ENCODE measurements around the gene TGFBR1. TPM values are rescaled to one million over a fixed set of nuclear protein-coding genes. Genes with fewer than 3 reads are reported as not detected.

Gene TGFBR1
- total RNA-seq, 3 donors from 2014 or later: 23.7 to 71.6 (median 24.7) TPM

DNA sequence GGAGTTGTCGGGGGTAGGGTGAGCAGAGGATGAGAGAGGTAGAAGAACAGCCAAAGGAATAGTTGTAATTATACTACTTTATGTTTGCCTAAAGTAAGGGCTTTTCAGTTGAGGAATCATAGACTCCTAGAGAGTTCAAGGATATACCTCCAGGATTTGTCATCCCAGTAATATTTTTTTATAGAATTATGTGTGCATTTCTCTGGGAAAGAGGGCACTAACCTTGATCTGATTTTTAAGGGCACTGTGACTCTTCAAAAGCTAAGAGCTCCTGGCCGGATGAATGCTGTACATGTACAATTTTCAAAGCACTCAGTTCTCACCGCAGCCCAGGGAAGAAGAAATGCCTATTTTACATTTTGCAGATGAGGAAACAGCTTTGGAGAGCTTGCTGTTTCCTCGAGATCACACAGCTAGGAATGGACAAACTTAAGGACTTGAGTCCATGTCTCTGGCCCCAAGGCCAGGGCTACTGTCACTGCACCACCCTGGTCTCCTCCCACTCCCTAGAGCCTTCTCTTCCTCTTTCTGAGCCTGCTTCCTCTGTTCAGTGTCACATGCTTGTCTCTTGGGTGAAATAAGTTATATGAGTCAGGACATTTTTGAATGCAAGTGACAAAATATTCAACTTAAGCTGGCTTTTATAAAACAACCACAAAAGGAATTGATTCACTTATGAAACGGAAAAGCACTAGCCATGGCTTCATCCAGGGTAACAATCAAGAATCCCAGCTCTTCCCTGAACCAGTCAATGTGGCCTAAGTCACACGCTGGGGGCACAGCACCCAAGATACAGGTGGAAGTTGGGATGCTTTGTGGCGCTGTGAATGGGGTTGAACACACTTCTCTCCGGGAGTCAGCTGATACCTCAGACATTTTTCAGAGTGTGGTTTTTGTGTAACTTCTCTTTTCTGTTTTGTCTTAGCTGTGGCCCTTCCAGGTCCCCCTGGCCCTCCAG lies 45.7 kb upstream of the TGFBR1 start:
- intact Hi-C loops (cut with DNase I, micrococcal nuclease): no loop called here
- peak in 1 of 3 donors; percentile 30 for DNase-seq
- Histone ChIP-seq H3K9me3 (no peaks in the 10 kb centered on the region), H3K4me1 (ENCODE audit: low read depth) (no peaks in the 10 kb centered on the region), H3K4me3 (no peak overlapping the region), H3K36me3 (ENCODE audit: low read depth) (no peaks in the 10 kb centered on the region)
- ATAC-seq: peak; percentile 78
- TF ChIP-seq, protein P1, sequence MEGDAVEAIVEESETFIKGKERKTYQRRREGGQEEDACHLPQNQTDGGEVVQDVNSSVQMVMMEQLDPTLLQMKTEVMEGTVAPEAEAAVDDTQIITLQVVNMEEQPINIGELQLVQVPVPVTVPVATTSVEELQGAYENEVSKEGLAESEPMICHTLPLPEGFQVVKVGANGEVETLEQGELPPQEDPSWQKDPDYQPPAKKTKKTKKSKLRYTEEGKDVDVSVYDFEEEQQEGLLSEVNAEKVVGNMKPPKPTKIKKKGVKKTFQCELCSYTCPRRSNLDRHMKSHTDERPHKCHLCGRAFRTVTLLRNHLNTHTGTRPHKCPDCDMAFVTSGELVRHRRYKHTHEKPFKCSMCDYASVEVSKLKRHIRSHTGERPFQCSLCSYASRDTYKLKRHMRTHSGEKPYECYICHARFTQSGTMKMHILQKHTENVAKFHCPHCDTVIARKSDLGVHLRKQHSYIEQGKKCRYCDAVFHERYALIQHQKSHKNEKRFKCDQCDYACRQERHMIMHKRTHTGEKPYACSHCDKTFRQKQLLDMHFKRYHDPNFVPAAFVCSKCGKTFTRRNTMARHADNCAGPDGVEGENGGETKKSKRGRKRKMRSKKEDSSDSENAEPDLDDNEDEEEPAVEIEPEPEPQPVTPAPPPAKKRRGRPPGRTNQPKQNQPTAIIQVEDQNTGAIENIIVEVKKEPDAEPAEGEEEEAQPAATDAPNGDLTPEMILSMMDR (IDR thresholded peaks at IDR 0.05): no peak

DNA sequence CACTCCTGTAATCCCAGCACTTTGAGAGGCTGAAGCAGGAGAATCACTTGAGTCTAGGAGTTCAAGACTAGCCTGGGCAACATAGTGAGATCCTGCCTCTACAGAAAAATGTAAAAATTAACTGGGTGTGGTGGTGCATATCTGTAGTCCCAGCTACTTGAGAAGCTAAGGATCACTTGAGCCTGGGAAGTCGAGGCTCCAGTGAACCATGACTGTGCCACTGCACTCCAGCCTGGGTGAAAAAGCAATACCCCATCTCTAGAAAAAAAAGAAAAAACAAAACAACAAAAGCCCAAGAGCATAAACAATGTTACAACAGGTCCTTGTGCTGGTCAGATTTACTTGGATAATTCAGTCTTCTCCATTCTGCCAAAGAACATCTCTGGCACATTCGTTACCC lies 44.3 kb upstream of the TGFBR1 start:
- no peaks in the 10 kb centered on the region for H3K9me3 ChIP-seq
- TF ChIP-seq, protein P1 (IDR thresholded peaks at IDR 0.05): no peak
- ATAC-seq (no peak), DNase-seq (no peak)
- H3K4me1 ChIP-seq (ENCODE audit: low read depth): no peaks in the 10 kb centered on the region
- intact Hi-C loops (cut with DNase I, micrococcal nuclease): no loop called here
- no peak overlapping the region for H3K4me3 ChIP-seq
- no peaks in the 10 kb centered on the region for H3K36me3 ChIP-seq (ENCODE audit: low read depth)

DNA sequence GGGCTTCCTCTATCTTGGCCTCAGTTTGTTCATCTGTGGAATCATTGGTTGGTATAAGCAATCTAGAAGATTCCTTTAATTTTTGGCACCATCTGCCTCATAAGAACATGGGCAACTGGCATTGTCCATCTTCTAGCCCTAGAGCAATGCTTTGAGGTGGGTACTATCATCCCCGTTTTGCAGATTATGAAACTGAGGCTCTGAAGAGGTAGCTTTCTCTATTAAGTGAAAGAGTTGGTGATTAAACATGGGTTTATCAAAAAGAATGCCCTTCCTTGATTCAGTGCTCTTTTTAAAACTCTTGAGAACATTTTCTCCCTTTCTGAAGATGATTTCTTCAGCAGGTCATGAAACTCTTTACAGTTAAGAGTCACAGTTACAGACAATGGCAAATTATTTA lies 42.4 kb upstream of the TGFBR1 start:
- H3K4me1 ChIP-seq (ENCODE audit: low read depth): no peaks in the 10 kb centered on the region
- H3K4me3 ChIP-seq: no peak overlapping the region
- DNase-seq: no peak
- H3K36me3 ChIP-seq (ENCODE audit: low read depth): no peaks in the 10 kb centered on the region
- intact Hi-C loops (cut with DNase I, micrococcal nuclease): no loop called here
- H3K9me3 ChIP-seq: no peaks in the 10 kb centered on the region
- TF ChIP-seq, protein P1 (IDR thresholded peaks at IDR 0.05): no peak
- no peak for ATAC-seq

DNA sequence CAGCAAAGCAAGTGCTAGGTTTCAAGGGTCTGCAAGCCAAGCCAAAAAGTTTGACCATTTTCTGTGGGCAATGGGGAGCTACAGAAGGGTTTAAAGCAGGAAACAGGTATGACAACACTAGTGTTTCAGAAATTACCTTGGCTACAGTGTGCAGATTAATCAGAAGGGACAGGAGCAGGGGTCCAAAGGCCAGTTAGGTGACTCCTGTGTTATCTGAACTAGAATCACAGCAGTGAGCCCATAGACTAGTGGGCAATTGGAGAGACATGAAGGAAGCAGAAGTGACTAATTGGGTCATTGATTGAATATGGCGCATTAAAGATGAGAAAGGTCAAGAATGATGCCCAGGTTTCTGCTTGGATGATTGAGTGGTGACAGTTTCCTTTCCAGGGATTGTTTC lies 41.4 kb upstream of the TGFBR1 start:
- no peak for DNase-seq
- no peaks in the 10 kb centered on the region for H3K4me1 ChIP-seq (ENCODE audit: low read depth)
- no peak for ATAC-seq
- intact Hi-C loops (cut with DNase I, micrococcal nuclease): no loop called here
- no peaks in the 10 kb centered on the region for H3K36me3 ChIP-seq (ENCODE audit: low read depth)
- TF ChIP-seq, protein P1 (IDR thresholded peaks at IDR 0.05): no peak
- H3K9me3 ChIP-seq: no peaks in the 10 kb centered on the region
- H3K4me3 ChIP-seq: no peak overlapping the region

DNA sequence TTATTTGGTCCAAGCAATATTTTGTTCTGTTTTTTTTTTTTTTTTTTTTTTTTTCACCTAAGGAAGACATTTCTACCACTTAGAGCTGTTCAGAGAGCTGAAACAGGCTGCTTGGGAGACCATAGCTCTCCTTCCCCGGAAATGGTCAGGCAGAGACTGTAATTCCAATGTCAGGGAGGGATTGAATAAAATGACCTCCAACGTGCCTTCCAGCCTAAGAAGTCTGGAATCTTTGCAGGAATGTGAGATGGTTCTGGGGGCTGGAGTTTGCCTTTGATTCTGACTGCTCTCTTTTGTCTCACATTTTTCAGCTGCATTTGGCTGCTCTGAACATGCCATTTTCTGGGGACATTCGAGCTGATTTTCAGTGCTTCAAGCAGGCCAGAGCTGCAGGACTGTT lies 38.3 kb upstream of the TGFBR1 start:
- ATAC-seq: no peak
- no peak for DNase-seq

More for the DNA sequence above, 38.3 kb upstream of the TGFBR1 start:
- TF ChIP-seq, protein P1 (IDR thresholded peaks at IDR 0.05): no peak
- intact Hi-C loops (cut with DNase I, micrococcal nuclease): no loop called here
- H3K4me3 ChIP-seq: no peak overlapping the region
- no peaks in the 10 kb centered on the region for H3K4me1 ChIP-seq (ENCODE audit: low read depth)
- H3K9me3 ChIP-seq: no peaks in the 10 kb centered on the region
- no peaks in the 10 kb centered on the region for H3K36me3 ChIP-seq (ENCODE audit: low read depth)
